ENCODE results near the gene EPS8. TPM values are rescaled to one million over a fixed set of nuclear protein-coding genes. Genes with fewer than 3 reads are reported as not detected.

The EPS8 gene
- total RNA-seq (2022; extraction: Qiagen RNA extraction): 44.5 to 55.7 TPM (median 50.8 TPM) in 5 replicates

GRCh38 chr12:15789220-15790171 is at the start of gene EPS8:
TSS of gene EPS8 (minus strand) at chr12:15789388. CDS start at chr12:15682951, 106,437 bp downstream.

Other genes starting within 250 kb of the EPS8 start
- gene STRAP, start 93.0 kb upstream of the EPS8 start, total RNA-seq (2022; extraction: Qiagen RNA extraction): 189 to 194 TPM (median 193 TPM) in 5 replicates
- 38.7 to 53.5 TPM (median 41.5 TPM) in 5 replicates for gene DERA, start 121.9 kb upstream of the EPS8 start, total RNA-seq (2022; extraction: Qiagen RNA extraction)